Epithelial cell of esophagus (primary cell): ENCODE measurements around the gene THBS1.

ENCODE experiments used
- DNase-seq: peaks from one replicate; pipeline ENCODE4 v3.0.0; 2010; ENCODE audit warnings: low read depth
- H3K4me3 ChIP-seq: 2 replicates; pipeline ENCODE4 v1.5.1; 2011; ENCODE audit warnings: mild to moderate bottlenecking, low read length, control low read depth
- TF ChIP-seq, protein P1 (sequence below): IDR thresholded peaks from 2 replicates; pipeline ENCODE4 v1.5.1; 2011; ENCODE audit warnings: low read depth, mild to moderate bottlenecking, low read length, control low read depth, inconsistent platforms; ENCODE audit not compliant: insufficient read depth; ENCODE audit errors: missing control alignments

THBS1 gene

DNA sequence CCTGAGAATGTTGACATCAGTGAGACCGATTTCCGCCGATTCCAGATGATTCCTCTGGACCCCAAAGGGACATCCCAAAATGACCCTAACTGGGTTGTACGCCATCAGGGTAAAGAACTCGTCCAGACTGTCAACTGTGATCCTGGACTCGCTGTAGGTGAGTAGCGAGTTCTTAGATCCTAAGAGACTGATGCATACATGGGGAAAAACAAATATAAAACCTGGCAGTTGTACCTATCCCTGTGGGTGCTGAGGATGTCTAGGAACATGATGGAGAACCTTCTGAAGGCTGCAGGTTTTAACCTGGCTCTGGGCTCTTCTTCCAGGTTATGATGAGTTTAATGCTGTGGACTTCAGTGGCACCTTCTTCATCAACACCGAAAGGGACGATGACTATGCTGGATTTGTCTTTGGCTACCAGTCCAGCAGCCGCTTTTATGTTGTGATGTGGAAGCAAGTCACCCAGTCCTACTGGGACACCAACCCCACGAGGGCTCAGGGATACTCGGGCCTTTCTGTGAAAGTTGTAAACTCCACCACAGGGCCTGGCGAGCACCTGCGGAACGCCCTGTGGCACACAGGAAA lies 12.3 kb downstream of the THBS1 start:
- TF ChIP-seq, protein P1, sequence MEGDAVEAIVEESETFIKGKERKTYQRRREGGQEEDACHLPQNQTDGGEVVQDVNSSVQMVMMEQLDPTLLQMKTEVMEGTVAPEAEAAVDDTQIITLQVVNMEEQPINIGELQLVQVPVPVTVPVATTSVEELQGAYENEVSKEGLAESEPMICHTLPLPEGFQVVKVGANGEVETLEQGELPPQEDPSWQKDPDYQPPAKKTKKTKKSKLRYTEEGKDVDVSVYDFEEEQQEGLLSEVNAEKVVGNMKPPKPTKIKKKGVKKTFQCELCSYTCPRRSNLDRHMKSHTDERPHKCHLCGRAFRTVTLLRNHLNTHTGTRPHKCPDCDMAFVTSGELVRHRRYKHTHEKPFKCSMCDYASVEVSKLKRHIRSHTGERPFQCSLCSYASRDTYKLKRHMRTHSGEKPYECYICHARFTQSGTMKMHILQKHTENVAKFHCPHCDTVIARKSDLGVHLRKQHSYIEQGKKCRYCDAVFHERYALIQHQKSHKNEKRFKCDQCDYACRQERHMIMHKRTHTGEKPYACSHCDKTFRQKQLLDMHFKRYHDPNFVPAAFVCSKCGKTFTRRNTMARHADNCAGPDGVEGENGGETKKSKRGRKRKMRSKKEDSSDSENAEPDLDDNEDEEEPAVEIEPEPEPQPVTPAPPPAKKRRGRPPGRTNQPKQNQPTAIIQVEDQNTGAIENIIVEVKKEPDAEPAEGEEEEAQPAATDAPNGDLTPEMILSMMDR = no peak
- H3K4me3 ChIP-seq = no peak overlapping the region
- no peak for DNase-seq

DNA sequence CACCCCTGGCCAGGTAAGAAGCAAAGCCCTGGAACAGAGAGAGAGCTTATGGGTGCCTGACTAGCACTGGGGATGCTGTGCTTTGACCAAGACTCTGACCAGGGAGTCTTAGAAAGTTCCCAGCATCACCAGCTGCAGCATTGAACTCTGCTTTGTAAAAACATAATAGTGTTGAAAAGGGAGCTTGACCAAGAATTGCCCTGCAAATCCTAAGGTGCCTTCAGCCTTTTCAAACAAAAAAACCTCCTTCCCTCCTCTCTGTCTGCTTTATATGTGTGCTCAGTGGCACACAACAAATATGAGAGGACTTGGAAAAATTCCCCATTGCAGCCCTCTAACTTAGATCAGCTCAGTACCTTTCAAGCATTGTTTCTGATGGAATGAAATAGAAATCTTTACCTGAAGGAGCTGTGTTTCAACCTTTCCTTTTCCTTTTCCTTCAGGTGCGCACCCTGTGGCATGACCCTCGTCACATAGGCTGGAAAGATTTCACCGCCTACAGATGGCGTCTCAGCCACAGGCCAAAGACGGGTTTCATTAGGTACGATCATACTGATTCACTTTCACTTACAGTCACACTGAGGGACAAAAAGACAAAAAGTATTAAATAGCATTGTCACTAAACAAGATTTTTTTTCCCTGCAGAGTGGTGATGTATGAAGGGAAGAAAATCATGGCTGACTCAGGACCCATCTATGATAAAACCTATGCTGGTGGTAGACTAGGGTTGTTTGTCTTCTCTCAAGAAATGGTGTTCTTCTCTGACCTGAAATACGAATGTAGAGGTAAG lies 13.0 kb downstream of the THBS1 start:
- TF ChIP-seq, protein P1 = no peak
- H3K4me3 ChIP-seq = no peak overlapping the region
- no peak for DNase-seq

DNA sequence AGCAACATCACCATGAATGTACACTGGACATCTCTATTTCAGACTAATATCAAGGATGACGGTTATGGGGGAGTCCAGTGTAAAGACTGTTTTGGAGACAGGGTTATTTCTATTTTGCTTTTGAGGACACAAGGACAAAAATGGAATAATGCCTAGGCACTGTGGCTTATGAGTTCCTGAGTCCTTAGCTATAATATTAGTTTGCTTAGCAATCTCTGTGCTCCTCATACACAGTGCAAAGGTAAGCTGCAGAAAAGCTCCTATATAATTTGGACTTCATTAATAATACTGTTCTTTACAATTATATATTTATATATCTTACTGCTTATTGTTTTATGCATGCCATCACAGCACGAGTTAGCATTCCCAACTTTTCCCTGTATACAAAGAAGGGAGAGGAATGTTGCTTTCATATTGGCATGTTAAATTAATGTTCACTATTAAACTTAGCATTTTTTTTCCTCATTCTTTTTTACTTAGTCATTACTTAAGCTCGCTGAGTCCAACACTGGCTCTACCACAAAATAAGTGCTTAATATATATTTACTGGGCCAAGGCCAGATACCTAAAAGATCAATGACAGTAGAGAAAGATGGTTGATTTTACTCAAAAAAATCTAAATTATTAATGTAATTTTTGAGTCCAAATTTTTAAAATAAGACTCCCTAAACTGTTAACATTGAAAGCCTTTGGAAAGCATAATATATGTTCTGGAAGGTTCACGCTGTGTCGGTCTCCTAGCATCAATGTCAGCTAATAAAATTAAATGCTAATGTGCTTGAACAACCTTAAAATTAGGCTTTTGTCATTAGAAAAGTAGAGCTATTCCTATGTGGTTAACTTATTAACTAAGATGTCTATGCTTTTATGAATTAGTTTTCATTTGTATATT lies 13.8 kb downstream of the THBS1 start:
- H3K4me3 ChIP-seq = no peak overlapping the region
- DNase-seq = peak; percentile 38
- TF ChIP-seq, protein P1 = no peak

DNA sequence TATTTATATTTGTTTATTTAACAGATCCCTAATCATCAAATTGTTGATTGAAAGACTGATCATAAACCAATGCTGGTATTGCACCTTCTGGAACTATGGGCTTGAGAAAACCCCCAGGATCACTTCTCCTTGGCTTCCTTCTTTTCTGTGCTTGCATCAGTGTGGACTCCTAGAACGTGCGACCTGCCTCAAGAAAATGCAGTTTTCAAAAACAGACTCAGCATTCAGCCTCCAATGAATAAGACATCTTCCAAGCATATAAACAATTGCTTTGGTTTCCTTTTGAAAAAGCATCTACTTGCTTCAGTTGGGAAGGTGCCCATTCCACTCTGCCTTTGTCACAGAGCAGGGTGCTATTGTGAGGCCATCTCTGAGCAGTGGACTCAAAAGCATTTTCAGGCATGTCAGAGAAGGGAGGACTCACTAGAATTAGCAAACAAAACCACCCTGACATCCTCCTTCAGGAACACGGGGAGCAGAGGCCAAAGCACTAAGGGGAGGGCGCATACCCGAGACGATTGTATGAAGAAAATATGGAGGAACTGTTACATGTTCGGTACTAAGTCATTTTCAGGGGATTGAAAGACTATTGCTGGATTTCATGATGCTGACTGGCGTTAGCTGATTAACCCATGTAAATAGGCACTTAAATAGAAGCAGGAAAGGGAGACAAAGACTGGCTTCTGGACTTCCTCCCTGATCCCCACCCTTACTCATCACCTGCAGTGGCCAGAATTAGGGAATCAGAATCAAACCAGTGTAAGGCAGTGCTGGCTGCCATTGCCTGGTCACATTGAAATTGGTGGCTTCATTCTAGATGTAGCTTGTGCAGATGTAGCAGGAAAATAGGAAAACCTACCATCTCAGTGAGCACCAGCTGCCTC lies 14.7 kb downstream of the THBS1 start:
- H3K4me3 ChIP-seq = no peak overlapping the region
- TF ChIP-seq, protein P1 = no peak
- DNase-seq = peak; percentile 55

DNA sequence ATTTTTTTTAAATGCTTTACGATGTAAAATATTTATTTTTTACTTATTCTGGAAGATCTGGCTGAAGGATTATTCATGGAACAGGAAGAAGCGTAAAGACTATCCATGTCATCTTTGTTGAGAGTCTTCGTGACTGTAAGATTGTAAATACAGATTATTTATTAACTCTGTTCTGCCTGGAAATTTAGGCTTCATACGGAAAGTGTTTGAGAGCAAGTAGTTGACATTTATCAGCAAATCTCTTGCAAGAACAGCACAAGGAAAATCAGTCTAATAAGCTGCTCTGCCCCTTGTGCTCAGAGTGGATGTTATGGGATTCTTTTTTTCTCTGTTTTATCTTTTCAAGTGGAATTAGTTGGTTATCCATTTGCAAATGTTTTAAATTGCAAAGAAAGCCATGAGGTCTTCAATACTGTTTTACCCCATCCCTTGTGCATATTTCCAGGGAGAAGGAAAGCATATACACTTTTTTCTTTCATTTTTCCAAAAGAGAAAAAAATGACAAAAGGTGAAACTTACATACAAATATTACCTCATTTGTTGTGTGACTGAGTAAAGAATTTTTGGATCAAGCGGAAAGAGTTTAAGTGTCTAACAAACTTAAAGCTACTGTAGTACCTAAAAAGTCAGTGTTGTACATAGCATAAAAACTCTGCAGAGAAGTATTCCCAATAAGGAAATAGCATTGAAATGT lies 15.6 kb downstream of the THBS1 start:
- TF ChIP-seq, protein P1 = no peak
- no peak overlapping the region for H3K4me3 ChIP-seq
- peak; percentile 38 for DNase-seq

DNA sequence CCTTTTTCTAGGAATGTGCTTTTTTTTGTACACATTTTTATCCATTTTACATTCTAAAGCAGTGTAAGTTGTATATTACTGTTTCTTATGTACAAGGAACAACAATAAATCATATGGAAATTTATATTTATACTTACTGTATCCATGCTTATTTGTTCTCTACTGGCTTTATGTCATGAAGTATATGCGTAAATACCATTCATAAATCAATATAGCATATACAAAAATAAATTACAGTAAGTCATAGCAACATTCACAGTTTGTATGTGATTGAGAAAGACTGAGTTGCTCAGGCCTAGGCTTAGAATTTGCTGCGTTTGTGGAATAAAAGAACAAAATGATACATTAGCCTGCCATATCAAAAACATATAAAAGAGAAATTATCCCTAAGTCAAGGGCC lies 16.5 kb downstream of the THBS1 start:
- H3K4me3 ChIP-seq = no peak overlapping the region
- TF ChIP-seq, protein P1 = no peak
- no peak for DNase-seq
